ENCODE results near the gene DRD2. TPM values are rescaled to one million over a fixed set of nuclear protein-coding genes. Genes with fewer than 3 reads are reported as not detected.

The DRD2 gene
- total RNA-seq, 4 donors from 2014 or later: 0.41 to 31.3 TPM; not detected in 2

- Histone ChIP-seq H3K4me3 (no peak overlapping the region), H3K36me3 (no peaks in the 10 kb centered on the region), H3K9me3 (no peaks in the 10 kb centered on the region), H3K27ac (no peak overlapping the region), H3K4me1 (no peaks in the 10 kb centered on the region), H3K27me3 (no peaks in the 10 kb centered on the region)
- intact Hi-C loops (cut with DNase I; ENCODE audit: low total_unique reads) (no loop called here), in situ Hi-C loops (cut with MboI; ENCODE audit: low sequenced_read_pairs in 4 of 4) (no loop called here)
- ATAC-seq (no peak), DNase-seq (no peak)
- TF ChIP-seq CTCF (IDR thresholded peaks at IDR 0.05 in 4 of 5, conservative IDR thresholded peaks at IDR 0.05 in 1 of 5) (no peak), POLR2A (IDR thresholded peaks at IDR 0.05) (no peak)
Measured at GRCh38 chr11:113446112-113446511, 29.1 kb downstream of the DRD2 start.

GRCh38 chr11:113444502-113445123, 30.6 kb downstream of the DRD2 start:
- intact Hi-C loops (cut with DNase I; ENCODE audit: low total_unique reads): no loop called here
- Histone ChIP-seq H3K27ac (no peak overlapping the region), H3K9me3 (no peaks in the 10 kb centered on the region), H3K4me3 (no peak overlapping the region), H3K4me1 (no peaks in the 10 kb centered on the region), H3K36me3 (no peaks in the 10 kb centered on the region), H3K27me3 (peaks cover 0 to 3% (median 0%) of the 10 kb centered on the region in 3 donors)
- no peak for ATAC-seq
- in situ Hi-C loops (cut with MboI; ENCODE audit: low sequenced_read_pairs in 4 of 4): no loop called here
- DNase-seq: no peak
- no peak for TF ChIP-seq CTCF (IDR thresholded peaks at IDR 0.05 in 4 of 5, conservative IDR thresholded peaks at IDR 0.05 in 1 of 5)
- no peak for TF ChIP-seq POLR2A (IDR thresholded peaks at IDR 0.05)

GRCh38 chr11:113440816-113441215, 34.4 kb downstream of the DRD2 start:
- peaks cover 0 to 3% (median 0%) of the 10 kb centered on the region in 3 donors for H3K27me3 ChIP-seq
- no peaks in the 10 kb centered on the region for H3K4me1 ChIP-seq
- in situ Hi-C loops (cut with MboI; ENCODE audit: low sequenced_read_pairs in 4 of 4) (no loop called here), intact Hi-C loops (cut with DNase I; ENCODE audit: low total_unique reads) (no loop called here)
- no peak for TF ChIP-seq CTCF (IDR thresholded peaks at IDR 0.05 in 4 of 5, conservative IDR thresholded peaks at IDR 0.05 in 1 of 5)
- TF ChIP-seq POLR2A (IDR thresholded peaks at IDR 0.05): no peak
- H3K4me3 ChIP-seq: no peak overlapping the region
- no peak for DNase-seq
- no peaks in the 10 kb centered on the region for H3K9me3 ChIP-seq
- H3K36me3 ChIP-seq: no peaks in the 10 kb centered on the region
- no peak for ATAC-seq
- H3K27ac ChIP-seq: no peak overlapping the region

GRCh38 chr11:113436672-113437252, 38.4 kb downstream of the DRD2 start:
- in situ Hi-C loops (cut with MboI; ENCODE audit: low sequenced_read_pairs in 4 of 4): no loop called here
- H3K27ac ChIP-seq: no peak overlapping the region
- intact Hi-C loops (cut with DNase I; ENCODE audit: low total_unique reads): no loop called here
- no peaks in the 10 kb centered on the region for H3K36me3 ChIP-seq
- H3K4me1 ChIP-seq: no peaks in the 10 kb centered on the region
- H3K4me3 ChIP-seq: no peak overlapping the region
- no peaks in the 10 kb centered on the region for H3K9me3 ChIP-seq
- DNase-seq (no peak), ATAC-seq (no peak)
- peaks cover 0 to 3% (median 0%) of the 10 kb centered on the region in 3 donors for H3K27me3 ChIP-seq
- no peak for TF ChIP-seq POLR2A (IDR thresholded peaks at IDR 0.05)
- TF ChIP-seq CTCF (IDR thresholded peaks at IDR 0.05 in 4 of 5, conservative IDR thresholded peaks at IDR 0.05 in 1 of 5): no peak

All from gastrocnemius medialis (tissue), 4 donors.